ENCODE data around the gene ARHGAP9. TPM values are rescaled to one million over a fixed set of nuclear protein-coding genes. Genes with fewer than 3 reads are reported as not detected.
A peak's percentile ranks its signal among the peaks of the same experiment; 100 is the strongest.
"Not testable (repeated sequence)": the region's sequence is repeated elsewhere in the genome, so short reads cannot be mapped to it uniquely, and the experiment has no call there.

The ARHGAP9 gene
- total RNA-seq, 4 donors from 2014 or later, result 16.5 to 220 (median 28.2) TPM

- TF ChIP-seq CTCF (IDR thresholded peaks at IDR 0.05), result no peak
- TF ChIP-seq POLR2A (IDR thresholded peaks at IDR 0.05), result no peak
- DNase-seq, result peak in 1 of 3 donors; percentile 56
- Histone ChIP-seq H3K4me3 (peak overlapping the region; percentile 43 to 81 (median 60)), H3K27ac (peak overlapping the region; percentile 90 to 98 (median 96)), H3K4me1 (peaks cover 4 to 41% (median 27%) of the 10 kb centered on the region in 4 donors), H3K9me3 (no peaks in the 10 kb centered on the region), H3K36me3 (peaks cover 0 to 33% (median 0%) of the 10 kb centered on the region in 3 donors), H3K27me3 (no peaks in the 10 kb centered on the region)
Measured at GRCh38 chr12:57518920-57519795, 39.5 kb upstream of the ARHGAP9 start.

- no peaks in the 10 kb centered on the region for H3K27me3 ChIP-seq
- H3K4me1 ChIP-seq, result peaks cover 4 to 32% (median 20%) of the 10 kb centered on the region in 4 donors
- peak overlapping the region in 3 of 4 donors; percentile 11 to 94 (median 42) for H3K27ac ChIP-seq
- TF ChIP-seq POLR2A (IDR thresholded peaks at IDR 0.05), result no peak
- no peak for TF ChIP-seq CTCF (IDR thresholded peaks at IDR 0.05)
- H3K4me3 ChIP-seq, result peak overlapping the region in 2 of 4 donors; percentile 66 to 81
- no peaks in the 10 kb centered on the region for H3K9me3 ChIP-seq
- DNase-seq, result no peak
- H3K36me3 ChIP-seq, result peaks cover 0 to 40% (median 0%) of the 10 kb centered on the region in 3 donors
Measured at GRCh38 chr12:57518176-57518919, 38.7 kb upstream of the ARHGAP9 start.

GRCh38 chr12:57517718-57518117 is 38.1 kb upstream of the ARHGAP9 start:
- Histone ChIP-seq H3K36me3 (peaks cover 0 to 46% (median 0%) of the 10 kb centered on the region in 3 donors), H3K4me1 (peaks cover 4 to 31% (median 19%) of the 10 kb centered on the region in 4 donors), H3K4me3 (peak overlapping the region in 1 of 4 donors; percentile 66), H3K27ac (peak overlapping the region in 1 of 4 donors; percentile 42)
- not testable (repeated sequence) for DNase-seq, H3K27me3 ChIP-seq, H3K9me3 ChIP-seq

GRCh38 chr12:57517187-57517586 is 37.5 kb upstream of the ARHGAP9 start:
- Histone ChIP-seq H3K27me3 (no peaks in the 10 kb centered on the region), H3K4me3 (no peak overlapping the region), H3K9me3 (no peaks in the 10 kb centered on the region), H3K4me1 (peaks cover 4 to 31% (median 19%) of the 10 kb centered on the region in 4 donors), H3K36me3 (peaks cover 0 to 51% (median 0%) of the 10 kb centered on the region in 3 donors), H3K27ac (peak overlapping the region in 2 of 4 donors; percentile 7 to 42)
- TF ChIP-seq POLR2A (IDR thresholded peaks at IDR 0.05) (no peak), CTCF (IDR thresholded peaks at IDR 0.05) (no peak)
- no peak for DNase-seq

GRCh38 chr12:57516617-57517153 is 37.0 kb upstream of the ARHGAP9 start:
- Histone ChIP-seq H3K4me3 (no peak overlapping the region), H3K9me3 (no peaks in the 10 kb centered on the region), H3K27me3 (no peaks in the 10 kb centered on the region), H3K27ac (peak overlapping the region in 2 of 4 donors; percentile 7 to 42), H3K36me3 (peaks cover 0 to 56% (median 0%) of the 10 kb centered on the region in 3 donors), H3K4me1 (peaks cover 4 to 29% (median 15%) of the 10 kb centered on the region in 4 donors)
- no peak for DNase-seq
- TF ChIP-seq POLR2A (IDR thresholded peaks at IDR 0.05), result no peak
- no peak for TF ChIP-seq CTCF (IDR thresholded peaks at IDR 0.05)
